ENCODE measurements around the gene TIAM1. TPM values are rescaled to one million over a fixed set of nuclear protein-coding genes. Genes with fewer than 3 reads are reported as not detected.

The TIAM1 gene
- total RNA-seq, 1 experiment from 2014 or later: 28.7 TPM

DNA sequence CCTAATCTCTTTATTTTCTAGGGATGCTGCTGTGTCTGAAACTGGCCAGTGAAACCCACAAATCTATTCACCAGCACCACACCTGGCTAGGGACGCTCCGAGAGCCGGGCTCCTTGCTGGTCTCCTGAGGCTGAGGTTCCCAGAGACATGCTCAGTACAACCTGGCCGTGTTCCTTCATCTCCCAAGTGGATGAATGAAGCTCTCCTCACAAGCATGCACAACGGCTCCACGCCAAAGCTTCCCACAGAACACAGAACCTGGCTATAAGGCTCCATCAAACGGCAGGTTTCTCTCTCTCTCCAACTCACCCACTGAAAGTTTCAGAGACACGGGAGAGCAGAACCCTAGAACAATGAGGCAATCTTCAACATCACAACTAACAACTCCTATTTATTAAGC lies 82.3 kb downstream of the TIAM1 start (continued):
- TF ChIP-seq CBFB (CRISPR knock-in tag; IDR thresholded peaks at IDR 0.05; ENCODE audit: low read depth) (no peak), CREM (CRISPR knock-in tag; IDR thresholded peaks at IDR 0.05) (no peak), ZNF219 (CRISPR knock-in tag; IDR thresholded peaks at IDR 0.05; ENCODE audit: borderline replicate concordance) (no peak), TEAD1 (CRISPR knock-in tag; IDR thresholded peaks at IDR 0.05) (no peak), SMAD3 (CRISPR knock-in tag; IDR thresholded peaks at IDR 0.05; ENCODE audit: borderline replicate concordance) (no peak), USF2 (CRISPR knock-in tag; IDR thresholded peaks at IDR 0.05) (no peak), ZNF121 (CRISPR knock-in tag; IDR thresholded peaks at IDR 0.05) (no peak), NFATC4 (CRISPR knock-in tag; IDR thresholded peaks at IDR 0.05) (no peak), ZNF138 (CRISPR knock-in tag; conservative IDR thresholded peaks at IDR 0.05) (no peak), FOXP1 (CRISPR knock-in tag; IDR thresholded peaks at IDR 0.05; ENCODE audit: borderline replicate concordance) (no peak)

- Mint-ChIP-seq H3K27ac (no peak overlapping the region), H3K4me1 (peaks cover 26% of the 10 kb centered on the region), H3K4me3 (no peak overlapping the region), H3K9me3 (no peaks in the 10 kb centered on the region), H3K27me3 (ENCODE audit: low read depth) (no peaks in the 10 kb centered on the region), H3K36me3 (no peaks in the 10 kb centered on the region)
- DNase-seq (ENCODE audit: low spot score) (no peak), ATAC-seq (no peak)
- ChIA-PET POLR2A (no interaction called here), CTCF (interaction anchor here (0.7 kb wide), 2 partner anchors 12 to 70 kb away, joined by 3 to 4 read pairs; no protein-coding TSS in a partner anchor)
- TF ChIP-seq MLX (CRISPR knock-in tag; IDR thresholded peaks at IDR 0.05) (no peak), ATF1 (CRISPR knock-in tag; IDR thresholded peaks at IDR 0.05) (no peak), NR1H2 (CRISPR knock-in tag; IDR thresholded peaks at IDR 0.05) (no peak), ZNF416 (CRISPR knock-in tag; IDR thresholded peaks at IDR 0.05) (no peak), SMAD3 (CRISPR knock-in tag; IDR thresholded peaks at IDR 0.05; ENCODE audit: borderline replicate concordance) (no peak), ATF3 (CRISPR knock-in tag; conservative IDR thresholded peaks at IDR 0.05) (no peak), NR2C2 (CRISPR knock-in tag; IDR thresholded peaks at IDR 0.05) (no peak), ERG (CRISPR knock-in tag; IDR thresholded peaks at IDR 0.05) (no peak), IRF2 (CRISPR knock-in tag; IDR thresholded peaks at IDR 0.05; ENCODE audit: borderline replicate concordance, low read depth) (no peak), GABPB1 (CRISPR knock-in tag; IDR thresholded peaks at IDR 0.05) (no peak), NR3C1 (CRISPR knock-in tag; conservative IDR thresholded peaks at IDR 0.05; ENCODE audit: low read depth) (no peak), SMAD4 (CRISPR knock-in tag; IDR thresholded peaks at IDR 0.05) (no peak), ZNF317 (CRISPR knock-in tag; IDR thresholded peaks at IDR 0.05; ENCODE audit: borderline replicate concordance, low read depth) (no peak), ARID4B (CRISPR knock-in tag; IDR thresholded peaks at IDR 0.05; ENCODE audit: borderline replicate concordance) (no peak), MXD4 (CRISPR knock-in tag; IDR thresholded peaks at IDR 0.05; ENCODE audit: borderline replicate concordance) (no peak), CREM (CRISPR knock-in tag; IDR thresholded peaks at IDR 0.05) (no peak)
- TF ChIP-seq, protein P1, sequence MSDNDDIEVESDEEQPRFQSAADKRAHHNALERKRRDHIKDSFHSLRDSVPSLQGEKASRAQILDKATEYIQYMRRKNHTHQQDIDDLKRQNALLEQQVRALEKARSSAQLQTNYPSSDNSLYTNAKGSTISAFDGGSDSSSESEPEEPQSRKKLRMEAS (CRISPR knock-in tag; IDR thresholded peaks at IDR 0.05): no peak
- TF ChIP-seq, protein P2, sequence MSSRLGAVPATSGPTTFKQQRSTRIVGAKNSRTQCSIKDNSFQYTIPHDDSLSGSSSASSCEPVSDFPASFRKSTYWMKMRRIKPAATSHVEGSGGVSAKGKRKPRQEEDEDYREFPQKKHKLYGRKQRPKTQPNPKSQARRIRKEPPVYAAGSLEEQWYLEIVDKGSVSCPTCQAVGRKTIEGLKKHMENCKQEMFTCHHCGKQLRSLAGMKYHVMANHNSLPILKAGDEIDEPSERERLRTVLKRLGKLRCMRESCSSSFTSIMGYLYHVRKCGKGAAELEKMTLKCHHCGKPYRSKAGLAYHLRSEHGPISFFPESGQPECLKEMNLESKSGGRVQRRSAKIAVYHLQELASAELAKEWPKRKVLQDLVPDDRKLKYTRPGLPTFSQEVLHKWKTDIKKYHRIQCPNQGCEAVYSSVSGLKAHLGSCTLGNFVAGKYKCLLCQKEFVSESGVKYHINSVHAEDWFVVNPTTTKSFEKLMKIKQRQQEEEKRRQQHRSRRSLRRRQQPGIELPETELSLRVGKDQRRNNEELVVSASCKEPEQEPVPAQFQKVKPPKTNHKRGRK (CRISPR knock-in tag; IDR thresholded peaks at IDR 0.05; ENCODE audit: borderline replicate concordance): no peak
- TF ChIP-seq, protein P3, sequence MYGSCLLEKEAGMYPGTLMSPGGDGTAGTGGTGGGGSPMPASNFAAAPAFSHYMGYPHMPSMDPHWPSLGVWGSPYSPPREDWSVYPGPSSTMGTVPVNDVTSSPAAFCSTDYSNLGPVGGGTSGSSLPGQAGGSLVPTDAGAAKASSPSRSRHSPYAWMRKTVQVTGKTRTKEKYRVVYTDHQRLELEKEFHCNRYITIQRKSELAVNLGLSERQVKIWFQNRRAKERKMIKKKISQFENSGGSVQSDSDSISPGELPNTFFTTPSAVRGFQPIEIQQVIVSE (CRISPR knock-in tag; IDR thresholded peaks at IDR 0.05; ENCODE audit: borderline replicate concordance): no peak
Observed at GRCh38 chr21:31260790-31261189, 83.3 kb downstream of the TIAM1 start.

All from WTC11 (cell line).